ENCODE measurements around the gene COX20.

COX20 gene

DNA sequence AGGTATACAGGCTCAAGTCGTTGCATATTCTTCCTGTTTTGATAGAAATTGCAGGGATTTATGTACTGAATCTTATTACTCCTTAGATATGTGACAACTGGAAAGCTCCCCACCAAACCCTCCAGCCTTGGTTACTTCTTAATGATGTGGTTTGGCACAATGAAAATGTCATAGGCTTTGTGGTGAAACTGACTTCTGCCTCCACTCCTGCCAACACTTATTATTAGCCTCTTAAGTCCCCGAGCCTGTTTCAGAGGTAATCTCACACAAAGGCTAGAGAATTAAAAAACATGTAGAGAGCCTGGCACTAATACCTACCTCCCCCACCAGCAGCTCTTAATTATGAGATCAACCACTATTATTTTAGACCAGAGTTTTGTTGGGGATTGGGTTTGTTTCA lies 4.2 kb downstream of the COX20 start:
- Mint-ChIP-seq H3K36me3 (peaks cover 24% of the 10 kb centered on the region), H3K4me1 (peaks cover 73% of the 10 kb centered on the region), H3K27ac (no peak overlapping the region), H3K27me3 (no peaks in the 10 kb centered on the region), H3K9me3 (no peaks in the 10 kb centered on the region), H3K4me3 (peak overlapping the region; percentile 31)

- Mint-ChIP-seq H3K9me3 (no peaks in the 10 kb centered on the region), H3K36me3 (peaks cover 25% of the 10 kb centered on the region), H3K27ac (peak overlapping the region; percentile 38), H3K4me3 (no peak overlapping the region), H3K27me3 (no peaks in the 10 kb centered on the region), H3K4me1 (peaks cover 79% of the 10 kb centered on the region)
Measured at GRCh38 chr1:244840219-244840794, 4.8 kb downstream of the COX20 start.

- H3K27ac Mint-ChIP-seq: peak overlapping the region; percentile 38
- H3K4me1 Mint-ChIP-seq: peaks cover 85% of the 10 kb centered on the region
- no peaks in the 10 kb centered on the region for H3K27me3 Mint-ChIP-seq
- no peak overlapping the region for H3K4me3 Mint-ChIP-seq
- H3K36me3 Mint-ChIP-seq: peaks cover 27% of the 10 kb centered on the region
- H3K9me3 Mint-ChIP-seq: no peaks in the 10 kb centered on the region
Measured at GRCh38 chr1:244841273-244841927, 5.9 kb downstream of the COX20 start.

DNA sequence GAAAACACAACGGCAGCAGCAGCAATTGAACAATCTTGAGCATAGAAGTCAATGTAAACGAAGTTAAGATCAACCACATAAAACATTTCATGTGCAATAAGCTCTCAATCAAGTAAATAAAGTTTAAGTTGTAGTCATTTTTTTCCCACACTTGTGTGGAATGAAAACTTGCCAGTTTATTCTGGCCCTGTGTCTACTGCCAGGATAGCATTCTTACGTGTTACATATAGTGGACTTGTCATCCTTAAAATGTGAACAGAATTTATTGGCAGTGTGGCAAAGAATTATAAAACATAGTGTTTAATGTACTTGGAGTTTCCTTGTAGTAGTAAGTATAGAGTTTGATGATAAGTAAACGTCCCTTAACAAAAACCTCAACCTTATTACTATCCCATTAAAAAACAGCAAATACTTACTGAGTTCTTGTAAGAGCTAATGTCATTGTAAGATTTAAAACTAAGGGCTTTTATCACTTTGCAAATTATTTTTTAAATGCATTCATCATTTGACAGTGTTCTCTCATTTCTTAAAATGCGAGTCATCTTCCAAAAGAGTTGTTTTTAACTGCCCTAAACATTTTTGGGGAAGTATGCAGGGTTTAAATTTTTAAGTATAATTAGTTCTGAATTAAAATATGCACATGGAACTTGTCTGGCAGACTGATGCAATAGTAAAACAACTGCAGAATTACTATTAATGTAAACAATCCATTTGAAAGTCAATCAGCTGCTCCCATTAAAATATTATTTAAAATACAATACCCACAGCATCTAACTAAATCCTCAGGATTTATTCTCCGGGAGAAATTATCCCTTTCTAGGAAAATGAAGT lies 7.9 kb downstream of the COX20 start:
- H3K27me3 Mint-ChIP-seq: no peaks in the 10 kb centered on the region
- peaks cover 80% of the 10 kb centered on the region for H3K4me1 Mint-ChIP-seq
- no peak overlapping the region for H3K27ac Mint-ChIP-seq
- H3K36me3 Mint-ChIP-seq: peaks cover 22% of the 10 kb centered on the region
- H3K9me3 Mint-ChIP-seq: no peaks in the 10 kb centered on the region
- no peak overlapping the region for H3K4me3 Mint-ChIP-seq

GRCh38 chr1:244844155-244845121 lies 9.0 kb downstream of the COX20 start:
- no peak overlapping the region for H3K4me3 Mint-ChIP-seq
- H3K36me3 Mint-ChIP-seq: peaks cover 23% of the 10 kb centered on the region
- H3K4me1 Mint-ChIP-seq: peaks cover 80% of the 10 kb centered on the region

DNA sequence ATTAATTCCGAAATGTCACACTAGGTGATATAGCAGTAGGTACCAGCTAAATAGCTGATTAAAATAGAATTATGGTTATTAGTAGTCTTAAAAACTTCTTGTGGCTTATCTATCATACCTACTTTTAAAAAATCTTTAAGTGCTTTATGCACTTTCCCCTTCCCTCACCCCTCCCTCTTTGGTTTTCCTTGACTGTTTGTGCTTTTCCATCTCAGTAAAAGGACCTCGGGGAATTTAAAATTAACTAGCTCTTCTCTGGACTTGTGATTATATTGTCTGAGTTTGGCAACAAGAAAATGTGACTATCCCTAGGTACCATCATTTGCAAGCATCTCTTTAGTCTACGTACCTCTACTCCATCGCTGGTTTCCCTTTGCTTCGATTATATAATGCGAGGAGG lies 11.2 kb downstream of the COX20 start:
- H3K9me3 Mint-ChIP-seq: no peaks in the 10 kb centered on the region
- no peaks in the 10 kb centered on the region for H3K27me3 Mint-ChIP-seq
- H3K4me3 Mint-ChIP-seq: no peak overlapping the region
- H3K36me3 Mint-ChIP-seq: peaks cover 26% of the 10 kb centered on the region
- H3K27ac Mint-ChIP-seq: no peak overlapping the region
- H3K4me1 Mint-ChIP-seq: peaks cover 81% of the 10 kb centered on the region

More at GRCh38 chr1:244844155-244845121, 9.0 kb downstream of the COX20 start:
- H3K9me3 Mint-ChIP-seq: no peaks in the 10 kb centered on the region
- H3K27me3 Mint-ChIP-seq: no peaks in the 10 kb centered on the region
- H3K27ac Mint-ChIP-seq: peak overlapping the region; percentile 12

DNA sequence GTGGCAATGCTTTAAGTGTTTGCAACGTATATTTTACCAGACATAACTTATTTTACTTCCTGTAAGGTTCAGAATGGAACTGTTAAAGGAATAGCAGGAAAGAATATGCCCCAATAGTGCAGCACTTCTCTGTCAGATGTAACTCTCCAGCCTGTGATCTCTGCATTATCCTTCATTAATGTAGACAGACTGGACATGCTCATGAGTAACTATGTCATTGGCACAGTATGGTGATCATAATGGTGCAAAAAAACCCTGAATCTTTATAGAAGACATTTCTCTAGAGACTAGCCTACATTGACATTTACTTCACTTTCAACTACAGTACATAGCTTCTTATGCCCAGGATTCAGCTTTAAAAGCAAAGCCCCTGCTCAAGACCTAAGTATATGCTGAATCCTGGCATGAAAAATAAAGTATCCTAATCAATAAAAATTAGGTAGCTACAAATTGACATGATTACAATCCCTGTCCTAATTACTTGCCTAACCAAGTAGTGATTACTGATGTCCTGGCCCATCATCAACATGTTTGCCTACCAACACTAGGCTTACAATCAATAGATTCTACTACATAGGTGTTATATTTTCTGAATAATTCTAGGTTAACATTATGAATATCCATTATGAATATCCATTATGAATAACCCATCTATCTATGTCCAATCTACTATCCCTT lies 13.9 kb downstream of the COX20 start:
- Mint-ChIP-seq H3K4me3 (no peak overlapping the region), H3K4me1 (peaks cover 83% of the 10 kb centered on the region)

GRCh38 chr1:244850099-244850852 lies 14.8 kb downstream of the COX20 start:
- Mint-ChIP-seq H3K27ac (peak overlapping the region; percentile 46), H3K9me3 (no peaks in the 10 kb centered on the region), H3K27me3 (no peaks in the 10 kb centered on the region), H3K36me3 (peaks cover 43% of the 10 kb centered on the region), H3K4me3 (peak overlapping the region; percentile 26), H3K4me1 (peaks cover 87% of the 10 kb centered on the region)

More for the DNA sequence above, 13.9 kb downstream of the COX20 start:
- Mint-ChIP-seq H3K27me3 (no peaks in the 10 kb centered on the region), H3K36me3 (peaks cover 38% of the 10 kb centered on the region), H3K27ac (no peak overlapping the region), H3K9me3 (no peaks in the 10 kb centered on the region)

- peak overlapping the region; percentile 16 for H3K4me3 Mint-ChIP-seq
- peak overlapping the region; percentile 23 for H3K27ac Mint-ChIP-seq
- H3K9me3 Mint-ChIP-seq: no peaks in the 10 kb centered on the region
- peaks cover 45% of the 10 kb centered on the region for H3K36me3 Mint-ChIP-seq
- H3K27me3 Mint-ChIP-seq: no peaks in the 10 kb centered on the region
- H3K4me1 Mint-ChIP-seq: peaks cover 87% of the 10 kb centered on the region
Measured at GRCh38 chr1:244850896-244851295, 15.4 kb downstream of the COX20 start.

- no peak overlapping the region for H3K4me3 Mint-ChIP-seq
- H3K27me3 Mint-ChIP-seq: no peaks in the 10 kb centered on the region
- no peaks in the 10 kb centered on the region for H3K9me3 Mint-ChIP-seq
- H3K36me3 Mint-ChIP-seq: peaks cover 49% of the 10 kb centered on the region
- H3K27ac Mint-ChIP-seq: peak overlapping the region; percentile 17
- peaks cover 89% of the 10 kb centered on the region for H3K4me1 Mint-ChIP-seq
Measured at GRCh38 chr1:244851546-244852231, 16.2 kb downstream of the COX20 start.

GRCh38 chr1:244852694-244853093 lies 17.2 kb downstream of the COX20 start:
- Mint-ChIP-seq H3K9me3 (no peaks in the 10 kb centered on the region), H3K36me3 (peaks cover 55% of the 10 kb centered on the region), H3K27me3 (no peaks in the 10 kb centered on the region), H3K4me1 (peaks cover 96% of the 10 kb centered on the region), H3K27ac (no peak overlapping the region), H3K4me3 (peak overlapping the region; percentile 30)

- peaks cover 96% of the 10 kb centered on the region for H3K4me1 Mint-ChIP-seq
- no peaks in the 10 kb centered on the region for H3K9me3 Mint-ChIP-seq
- no peaks in the 10 kb centered on the region for H3K27me3 Mint-ChIP-seq
- peak overlapping the region; percentile 76 for H3K4me3 Mint-ChIP-seq
- peak overlapping the region; percentile 74 for H3K27ac Mint-ChIP-seq
- peaks cover 57% of the 10 kb centered on the region for H3K36me3 Mint-ChIP-seq
Measured at GRCh38 chr1:244854166-244854565, 18.7 kb downstream of the COX20 start.

DNA sequence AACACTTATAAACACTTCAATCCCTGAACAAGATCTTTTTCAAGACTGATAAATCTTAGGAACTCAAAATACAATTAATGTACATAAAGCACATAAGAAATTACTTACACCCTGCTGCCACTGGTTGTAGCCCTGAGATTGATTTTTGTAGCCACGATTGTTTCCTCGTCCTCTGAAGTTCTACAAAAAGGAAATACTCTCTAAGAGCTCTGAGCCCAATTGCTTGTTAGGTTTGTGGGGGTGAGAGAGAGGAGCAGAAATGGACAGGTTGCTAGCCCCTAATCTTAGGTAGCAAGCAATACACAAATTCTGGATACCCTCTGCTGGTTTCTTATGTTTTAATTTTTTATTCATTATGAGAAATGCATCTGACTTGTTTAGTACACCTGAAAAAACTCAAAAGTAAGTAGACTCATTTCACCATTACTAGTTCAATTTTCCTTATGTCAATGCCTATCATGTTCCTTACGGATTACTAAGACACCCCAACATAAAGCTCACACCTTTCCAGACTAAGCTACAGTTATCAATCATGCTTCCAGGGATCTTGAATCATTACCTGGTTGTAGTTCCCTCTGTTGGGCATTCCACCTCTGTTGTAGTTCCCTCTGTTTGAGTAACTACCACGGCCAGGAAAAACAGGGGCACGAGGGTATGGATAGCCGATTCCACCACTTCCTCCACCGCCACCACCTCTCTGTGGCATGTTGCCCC lies 19.6 kb downstream of the COX20 start:
- H3K27me3 Mint-ChIP-seq: no peaks in the 10 kb centered on the region
- peaks cover 54% of the 10 kb centered on the region for H3K36me3 Mint-ChIP-seq
- H3K9me3 Mint-ChIP-seq: no peaks in the 10 kb centered on the region
- peak overlapping the region; percentile 93 for H3K27ac Mint-ChIP-seq
- H3K4me3 Mint-ChIP-seq: peak overlapping the region; percentile 76
- peaks cover 96% of the 10 kb centered on the region for H3K4me1 Mint-ChIP-seq
